CD4-positive, alpha-beta memory T cell (primary cell): ENCODE data around the gene CLEC16A. TPM values are rescaled to one million over a fixed set of nuclear protein-coding genes. Genes with fewer than 3 reads are reported as not detected.

ENCODE experiments used
- CTCF ChIA-PET: fragments of 350-600 bp; sonication (Branson Sonifier 250); formaldehyde crosslinking; loops from one replicate; lab custom pipeline; 2021; ENCODE audit warnings: inconsistent platforms; ENCODE audit not compliant: partially characterized antibody; lab: Charles Lee
- POLR2A ChIA-PET: fragments of 350-600 bp; sonication (Branson Sonifier 250); formaldehyde crosslinking; loops from one replicate; lab custom pipeline; 2021; ENCODE audit not compliant: partially characterized antibody; lab: Charles Lee
- DNase-seq, 5 donors: peaks; one replicate each; pipeline versions ENCODE4 v3.0.0 to v3.0.0-alpha.2; 2020 to 2022; ENCODE audit warnings: mixed read lengths in 1 of 5
- H3K27ac ChIP-seq: one replicate; pipeline ENCODE4 v1.7.0; 2013; ENCODE audit warnings: low read depth, low read length
- H3K27me3 ChIP-seq: 2 replicates; pipeline ENCODE4 v1.7.0; 2013; ENCODE audit warnings: mild to moderate bottlenecking, low read length, moderate library complexity; ENCODE audit not compliant: insufficient read depth
- H3K36me3 ChIP-seq: 2 replicates; pipeline ENCODE4 v1.7.0; 2013; ENCODE audit warnings: mild to moderate bottlenecking, low read length, moderate library complexity; ENCODE audit not compliant: insufficient read depth
- H3K4me1 ChIP-seq: 2 replicates; pipeline ENCODE4 v1.7.0; 2013; ENCODE audit warnings: mild to moderate bottlenecking, low read length, moderate library complexity; ENCODE audit not compliant: insufficient read depth
- H3K4me3 ChIP-seq, 2 donors: one replicate each; pipeline ENCODE4 v1.7.0; 2013; ENCODE audit warnings: low read length in 2 of 2, mild to moderate bottlenecking in 1 of 2
- H3K9me3 ChIP-seq, 2 donors: one replicate each; pipeline ENCODE4 v1.7.0; 2013; ENCODE audit warnings: low read length in 2 of 2, control low read depth in 1 of 2; ENCODE audit not compliant: control insufficient read depth in 1 of 2
- H3K27ac Mint-ChIP-seq, 7 donors: one replicate each; pipeline ENCODE4 v1.8.0; 2020 to 2021; ENCODE audit warnings: mixed read lengths in 7 of 7, mild to moderate bottlenecking in 6 of 7, inconsistent platforms in 3 of 7, moderate library complexity in 3 of 7
- H3K27me3 Mint-ChIP-seq, 2 donors: one replicate each; pipeline ENCODE4 v1.8.0; 2020 to 2021; ENCODE audit warnings: mixed read lengths in 2 of 2
- H3K36me3 Mint-ChIP-seq, 2 donors: one replicate each; pipeline ENCODE4 v1.8.0; 2020 to 2021; ENCODE audit warnings: mixed read lengths in 2 of 2, inconsistent platforms in 1 of 2, mild to moderate bottlenecking in 1 of 2
- H3K4me1 Mint-ChIP-seq, 4 donors: one replicate each; pipeline ENCODE4 v1.8.0; 2020 to 2021; ENCODE audit warnings: mixed read lengths in 4 of 4, mild to moderate bottlenecking in 1 of 4
- H3K4me3 Mint-ChIP-seq, 8 donors: one replicate each; pipeline ENCODE4 v1.8.0; 2020 to 2021; ENCODE audit warnings: mixed read lengths in 8 of 8, mild to moderate bottlenecking in 7 of 8, moderate library complexity in 6 of 8, inconsistent platforms in 3 of 8
- H3K9me3 Mint-ChIP-seq, 8 donors: one replicate each; pipeline ENCODE4 v1.8.0; 2020 to 2021; ENCODE audit warnings: mixed read lengths in 8 of 8, mild to moderate bottlenecking in 5 of 8, inconsistent platforms in 3 of 8, moderate library complexity in 1 of 8
- intact Hi-C: fragments of 100-400 bp; cut with micrococcal nuclease; formaldehyde crosslinking; loops from one replicate; pipeline ENCODE4 v1.15.1; 2023
- polyA plus RNA-seq, 2 donors: library from polyadenylated mRNA; unstranded; fragments of 300-500 nt; fragmentation: Illumina TruSeq; gene quantifications; one replicate each; pipeline ENCODE4 v1.2.3, GENCODE V29; 2021
- total RNA-seq, 2 experiments: library from RNA; stranded (reverse); gene quantifications; one replicate each; pipeline ENCODE4 v1.2.3, GENCODE V29; 2021

CLEC16A gene
- total and polyA plus RNA-seq, 4 experiments from 2014 or later = 5.2 to 28.4 (median 24.5) TPM

DNA sequence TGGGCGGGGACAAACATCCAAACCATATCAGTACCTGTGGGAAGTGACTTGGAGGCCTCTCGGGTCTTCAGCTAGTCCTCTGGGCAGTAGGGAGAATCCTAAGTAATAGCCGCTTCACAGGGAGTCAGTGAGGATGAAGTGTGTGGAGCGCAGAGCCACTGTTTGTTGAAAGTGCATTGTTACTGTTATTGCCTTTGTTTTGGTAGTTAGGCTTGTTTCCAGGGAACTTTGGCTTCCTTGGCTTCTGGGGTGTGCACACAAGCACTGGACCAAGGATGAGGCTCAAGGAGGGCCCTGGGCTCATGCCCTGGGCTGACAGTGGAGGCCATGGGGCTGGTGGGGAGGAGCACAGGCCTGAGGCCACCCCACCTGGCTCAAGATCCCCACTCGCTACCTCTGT lies 141.6 kb downstream of the CLEC16A start:
- POLR2A ChIA-PET = no interaction called here
- no peaks in the 10 kb centered on the region for H3K36me3 ChIP-seq
- no peaks in the 10 kb centered on the region for H3K27me3 ChIP-seq
- Mint-ChIP-seq H3K4me3 (no peak overlapping the region), H3K4me1 (peaks cover 18 to 51% (median 32%) of the 10 kb centered on the region in 4 donors), H3K27ac (peak overlapping the region in 1 of 7 donors; percentile 78), H3K9me3 (no peaks in the 10 kb centered on the region), H3K36me3 (peaks cover 8 to 9% of the 10 kb centered on the region in 2 donors), H3K27me3 (no peaks in the 10 kb centered on the region)
- no peaks in the 10 kb centered on the region for H3K9me3 ChIP-seq
- CTCF ChIA-PET = no interaction called here
- peaks cover 29% of the 10 kb centered on the region for H3K4me1 ChIP-seq
- intact Hi-C loops = no loop called here
- DNase-seq = no peak
- no peak overlapping the region for H3K4me3 ChIP-seq
- H3K27ac ChIP-seq = no peak overlapping the region

DNA sequence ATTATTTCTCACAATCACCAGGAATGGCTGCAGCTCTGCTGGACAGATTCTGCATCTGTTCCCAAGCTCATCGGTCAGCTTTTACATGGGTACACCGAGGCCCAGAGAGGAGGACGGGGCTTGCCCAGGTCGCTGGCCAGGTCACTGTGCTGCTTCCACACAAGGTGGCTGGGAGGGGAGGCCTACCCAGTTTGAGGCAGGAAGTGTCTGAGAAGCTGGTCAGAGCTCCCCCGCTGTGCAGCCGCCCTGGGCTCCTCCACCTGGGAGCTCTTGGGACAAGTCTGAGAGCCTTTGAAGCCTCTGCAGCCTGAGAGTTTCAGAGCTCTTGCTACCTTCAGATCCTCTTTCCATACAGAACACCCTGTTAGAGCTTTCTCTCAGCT lies 143.3 kb downstream of the CLEC16A start:
- H3K4me1 Mint-ChIP-seq = peaks cover 17 to 61% (median 37%) of the 10 kb centered on the region in 4 donors

DNA sequence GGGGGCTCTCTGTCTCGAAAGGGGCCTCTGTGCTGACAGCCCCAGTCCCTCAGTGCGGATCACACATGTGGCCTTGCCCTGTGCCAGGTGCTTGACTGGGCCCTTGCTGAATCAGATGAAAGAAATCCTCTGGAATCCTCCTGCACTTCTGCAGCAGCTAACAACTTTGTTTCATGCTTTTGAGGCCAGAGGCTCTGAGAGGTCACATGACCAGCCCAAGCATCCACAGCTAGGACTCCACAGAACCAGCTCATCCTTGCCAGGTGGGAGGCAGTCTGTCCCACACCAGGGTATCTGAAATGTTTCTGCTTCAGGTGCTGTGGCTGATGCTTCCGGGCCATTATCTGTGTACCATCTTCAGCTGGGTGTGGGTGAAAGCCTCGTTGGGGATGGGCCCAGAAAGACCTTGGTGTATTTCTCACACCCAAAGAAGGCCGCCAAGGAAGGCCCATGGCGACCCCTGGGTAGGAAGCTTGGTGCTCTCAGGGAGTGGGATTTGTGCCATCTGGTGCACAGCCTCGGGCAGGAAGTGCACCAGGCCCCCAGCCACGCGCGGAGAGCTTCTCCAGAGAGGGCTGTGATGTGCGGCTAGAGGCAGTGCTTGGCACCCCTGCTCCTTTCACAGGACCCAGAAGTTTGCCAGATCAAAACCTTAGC lies 143.8 kb downstream of the CLEC16A start:
- POLR2A ChIA-PET = interaction anchor here (1.1 to 2.7 kb wide), 2 partner anchors 17 to 166 kb away, joined by 3 to 8 read pairs; no protein-coding TSS in a partner anchor
- intact Hi-C loops = no loop called here
- Histone ChIP-seq H3K27me3 (no peaks in the 10 kb centered on the region), H3K4me1 (peaks cover 50% of the 10 kb centered on the region), H3K9me3 (no peaks in the 10 kb centered on the region), H3K4me3 (peak overlapping the region in 1 of 2 donors; percentile 17), H3K27ac (peak overlapping the region; percentile 22), H3K36me3 (no peaks in the 10 kb centered on the region)
- Mint-ChIP-seq H3K4me1 (peaks cover 23 to 66% (median 41%) of the 10 kb centered on the region in 4 donors), H3K27ac (peak overlapping the region; percentile 37 to 85 (median 73)), H3K27me3 (no peaks in the 10 kb centered on the region), H3K4me3 (peak overlapping the region in 5 of 8 donors; percentile 7 to 55 (median 25)), H3K36me3 (peaks cover 4 to 6% of the 10 kb centered on the region in 2 donors), H3K9me3 (no peaks in the 10 kb centered on the region)
- CTCF ChIA-PET = interaction anchor here (1.0 to 1.5 kb wide), 4 partner anchors 36 to 211 kb away, joined by 4 read pairs; no protein-coding TSS in a partner anchor
- DNase-seq = peak; percentile 27 to 60 (median 32)

More for the DNA sequence above, 143.3 kb downstream of the CLEC16A start:
- H3K4me3 Mint-ChIP-seq = peak overlapping the region in 4 of 8 donors; percentile 21 to 31 (median 26)
- H3K9me3 Mint-ChIP-seq = no peaks in the 10 kb centered on the region
- Histone ChIP-seq H3K27ac (peak overlapping the region; percentile 22), H3K27me3 (no peaks in the 10 kb centered on the region), H3K4me1 (peaks cover 44% of the 10 kb centered on the region), H3K9me3 (no peaks in the 10 kb centered on the region), H3K4me3 (no peak overlapping the region), H3K36me3 (no peaks in the 10 kb centered on the region)
- ChIA-PET POLR2A (interaction anchor here (1.1 to 2.7 kb wide), 2 partner anchors 17 to 166 kb away, joined by 3 to 8 read pairs; no protein-coding TSS in a partner anchor), CTCF (interaction anchor here (1.0 to 1.2 kb wide), 3 partner anchors 36 to 211 kb away, joined by 4 read pairs; no protein-coding TSS in a partner anchor)
- no peak for DNase-seq
- H3K27ac Mint-ChIP-seq = peak overlapping the region; percentile 37 to 85 (median 72)
- intact Hi-C loops = no loop called here
- no peaks in the 10 kb centered on the region for H3K27me3 Mint-ChIP-seq
- H3K36me3 Mint-ChIP-seq = peaks cover 4 to 6% of the 10 kb centered on the region in 2 donors

DNA sequence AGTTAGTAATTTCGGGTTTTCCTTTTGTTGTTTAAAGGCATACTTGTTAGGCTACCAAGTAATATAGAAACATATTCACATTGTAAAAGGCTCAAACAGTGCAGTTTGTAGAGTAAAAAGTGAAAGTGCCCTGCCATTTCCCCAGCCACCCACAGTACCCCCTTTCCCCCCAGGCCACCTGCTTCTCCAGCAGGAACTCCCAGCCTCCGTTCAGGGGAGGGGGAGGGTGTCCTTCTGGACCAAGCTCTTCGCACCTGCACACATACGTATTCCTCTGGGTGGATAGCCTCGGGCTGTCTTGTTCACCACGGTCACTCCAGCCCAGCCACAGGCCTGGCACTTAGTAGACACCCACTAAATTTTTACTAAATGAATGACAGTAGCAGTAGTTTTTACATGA lies 144.5 kb downstream of the CLEC16A start:
- Mint-ChIP-seq H3K27ac (peak overlapping the region; percentile 22 to 79 (median 47)), H3K36me3 (peaks cover 2 to 4% of the 10 kb centered on the region in 2 donors), H3K4me3 (peak overlapping the region in 2 of 8 donors; percentile 31 to 46), H3K27me3 (no peaks in the 10 kb centered on the region), H3K4me1 (peaks cover 29 to 66% (median 47%) of the 10 kb centered on the region in 4 donors), H3K9me3 (no peaks in the 10 kb centered on the region)
- ChIA-PET CTCF (interaction anchor here (1.1 to 1.5 kb wide), 2 partner anchors 37 to 118 kb away, joined by 4 read pairs; no protein-coding TSS in a partner anchor), POLR2A (interaction anchor here (1.1 to 2.7 kb wide), 2 partner anchors 16 to 165 kb away, joined by 3 to 8 read pairs; no protein-coding TSS in a partner anchor)
- no peaks in the 10 kb centered on the region for H3K27me3 ChIP-seq
- no peak overlapping the region for H3K27ac ChIP-seq
- DNase-seq = no peak
- no peaks in the 10 kb centered on the region for H3K9me3 ChIP-seq
- intact Hi-C loops = no loop called here
- H3K4me1 ChIP-seq = peaks cover 56% of the 10 kb centered on the region
- H3K4me3 ChIP-seq = no peak overlapping the region
- no peaks in the 10 kb centered on the region for H3K36me3 ChIP-seq

- Histone ChIP-seq H3K27me3 (no peaks in the 10 kb centered on the region), H3K9me3 (no peaks in the 10 kb centered on the region), H3K4me3 (no peak overlapping the region), H3K36me3 (no peaks in the 10 kb centered on the region), H3K4me1 (peaks cover 64% of the 10 kb centered on the region), H3K27ac (no peak overlapping the region)
- intact Hi-C loops = no loop called here
- Mint-ChIP-seq H3K4me1 (peaks cover 36 to 72% (median 51%) of the 10 kb centered on the region in 4 donors), H3K9me3 (no peaks in the 10 kb centered on the region), H3K4me3 (no peak overlapping the region), H3K36me3 (peaks cover 3 to 4% of the 10 kb centered on the region in 2 donors), H3K27me3 (no peaks in the 10 kb centered on the region), H3K27ac (peak overlapping the region in 1 of 7 donors; percentile 45)
- ChIA-PET CTCF (interaction anchor here (1.5 kb wide), 1 partner anchor 119 kb away, joined by 4 read pairs; no protein-coding TSS in a partner anchor), POLR2A (interaction anchor here (2.7 to 3.8 kb wide), 2 partner anchors 164 to 166 kb away, joined by 8 to 15 read pairs; partner anchors contain the start of gene SOCS1)
- DNase-seq = no peak
Measured at GRCh38 chr16:11089504-11090124, 145.2 kb downstream of the CLEC16A start.

DNA sequence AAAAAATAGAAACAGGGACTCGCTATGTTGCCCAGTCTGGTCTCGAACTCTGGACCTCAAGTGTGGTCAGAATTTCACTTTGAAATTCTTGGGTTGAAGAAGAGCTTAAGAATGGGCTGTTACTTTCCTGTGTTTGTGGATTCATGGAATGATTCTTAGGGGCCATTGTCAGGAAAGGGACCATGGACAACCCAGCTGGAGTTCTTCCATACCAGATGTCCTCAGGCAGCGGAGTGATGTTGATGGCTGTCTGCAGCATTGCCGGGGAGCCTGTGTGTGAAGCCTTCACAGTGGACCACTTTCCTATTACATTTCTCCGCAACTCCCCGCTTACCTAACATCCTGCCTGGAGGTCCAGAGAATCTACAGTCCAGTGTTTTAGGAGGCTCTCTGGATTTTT lies 145.9 kb downstream of the CLEC16A start:
- peaks cover 8% of the 10 kb centered on the region in 2 donors for H3K36me3 Mint-ChIP-seq
- no peaks in the 10 kb centered on the region for H3K9me3 ChIP-seq
- no peak overlapping the region for H3K27ac Mint-ChIP-seq
- intact Hi-C loops = no loop called here
- H3K4me3 ChIP-seq = no peak overlapping the region
- H3K4me1 Mint-ChIP-seq = peaks cover 40 to 78% (median 56%) of the 10 kb centered on the region in 4 donors
- H3K27me3 Mint-ChIP-seq = no peaks in the 10 kb centered on the region
- POLR2A ChIA-PET = interaction anchor here (3.8 kb wide), 1 partner anchor 165 kb away, joined by 15 read pairs; the partner anchor contains the start of gene SOCS1
- H3K36me3 ChIP-seq = no peaks in the 10 kb centered on the region
- CTCF ChIA-PET = no interaction called here
- no peaks in the 10 kb centered on the region for H3K27me3 ChIP-seq
- no peaks in the 10 kb centered on the region for H3K9me3 Mint-ChIP-seq
- H3K4me1 ChIP-seq = peaks cover 70% of the 10 kb centered on the region
- no peak overlapping the region for H3K27ac ChIP-seq
- H3K4me3 Mint-ChIP-seq = no peak overlapping the region
- no peak for DNase-seq
